GM23338 (cell line): Measurements from ENCODE around the gene EXOC6. TPM values are rescaled to one million over a fixed set of nuclear protein-coding genes. Genes with fewer than 3 reads are reported as not detected.

Source experiments
- ATAC-seq: fragments of 200-7000 bp; cut with Tn5 transposase; 3 replicates; pipeline ENCODE4 v1.9.1; 2020
- DNase-seq: peaks from one replicate; pipeline ENCODE4 v3.0.0-alpha.2; 2015; ENCODE audit warnings: low spot score
- H2AFZ ChIP-seq: fragments of 200-600 bp; sonication (generic); 2 replicates; pipeline ENCODE4 v1.8.0; 2016; ENCODE audit warnings: antibody characterized with exemption, mild to moderate bottlenecking, moderate library complexity
- H3F3A ChIP-seq: fragments of 200-600 bp; sonication (generic); replicated peaks from 2 replicates; pipeline ENCODE4 v1.8.0; 2017; ENCODE audit warnings: antibody characterized with exemption, mixed run types, low read depth
- H3K27ac ChIP-seq: fragments of 200-600 bp; sonication (generic); 2 replicates; pipeline ENCODE4 v1.6.1; 2016; ENCODE audit warnings: low read depth
- H3K27me3 ChIP-seq: fragments of 200-600 bp; sonication (generic); 2 replicates; pipeline ENCODE4 v1.8.0; 2016; ENCODE audit warnings: mild to moderate bottlenecking, mixed run types, moderate library complexity; ENCODE audit not compliant: insufficient read depth
- H3K36me3 ChIP-seq: fragments of 200-600 bp; sonication (generic); 2 replicates; pipeline ENCODE4 v1.8.0; 2016; ENCODE audit warnings: mild to moderate bottlenecking; ENCODE audit not compliant: insufficient read depth
- H3K4me1 ChIP-seq: fragments of 200-600 bp; sonication (generic); 2 replicates; pipeline ENCODE4 v1.8.0; 2016; ENCODE audit warnings: mild to moderate bottlenecking, moderate library complexity; ENCODE audit not compliant: insufficient read depth
- H3K4me2 ChIP-seq: fragments of 200-600 bp; sonication (generic); 2 replicates; pipeline ENCODE4 v1.7.1; 2017; ENCODE audit warnings: mixed run types
- H3K4me3 ChIP-seq: fragments of 200-600 bp; sonication (generic); 2 replicates; pipeline ENCODE4 v1.6.1; 2016; ENCODE audit warnings: mixed run types
- H3K79me2 ChIP-seq: fragments of 200-600 bp; sonication (generic); replicated peaks from 2 replicates; pipeline ENCODE4 v1.8.0; 2017; ENCODE audit warnings: mild to moderate bottlenecking; ENCODE audit not compliant: insufficient read depth
- H3K9me2 ChIP-seq: fragments of 200-600 bp; sonication (generic); 2 replicates; pipeline ENCODE4 v1.8.0; 2017; ENCODE audit not compliant: insufficient read depth
- H4K20me1 ChIP-seq: fragments of 200-600 bp; sonication (generic); replicated peaks from 2 replicates; pipeline ENCODE4 v1.8.0; 2017; ENCODE audit warnings: mild to moderate bottlenecking; ENCODE audit not compliant: insufficient read depth
- H3K27ac Mint-ChIP-seq: 2 replicates; pipeline ENCODE4 v1.8.0; 2020; ENCODE audit warnings: inconsistent platforms, mild to moderate bottlenecking, moderate library complexity, mixed read lengths
- H3K27me3 Mint-ChIP-seq: 3 replicates; pipeline ENCODE4 v1.8.0; 2022; ENCODE audit warnings: low read depth, mild to moderate bottlenecking, moderate library complexity, mixed read lengths, inconsistent platforms; ENCODE audit not compliant: insufficient read depth, poor library complexity
- H3K36me3 Mint-ChIP-seq: 3 replicates; pipeline ENCODE4 v1.8.0; 2021; ENCODE audit warnings: low read depth, mild to moderate bottlenecking, inconsistent platforms, moderate library complexity, mixed read lengths
- H3K4me1 Mint-ChIP-seq: 3 replicates; pipeline ENCODE4 v1.8.0; 2020; ENCODE audit warnings: mild to moderate bottlenecking, inconsistent platforms, mixed read lengths
- H3K4me3 Mint-ChIP-seq: 3 replicates; pipeline ENCODE4 v1.8.0; 2021; ENCODE audit warnings: moderate library complexity, mild to moderate bottlenecking, inconsistent platforms, mixed read lengths
- H3K9me3 Mint-ChIP-seq: 3 replicates; pipeline ENCODE4 v1.8.0; 2020; ENCODE audit warnings: moderate library complexity, mild to moderate bottlenecking, inconsistent platforms, mixed read lengths
- EZH2 ChIP-seq: fragments of 200-600 bp; sonication (generic); IDR thresholded peaks from one replicate; pipeline ENCODE4 v1.8.0; 2017; ENCODE audit warnings: antibody characterized with exemption, mild to moderate bottlenecking, low read depth; ENCODE audit not compliant: unreplicated experiment
- POLR2AphosphoS5 ChIP-seq: IDR thresholded peaks from 2 replicates; pipeline ENCODE4 v1.6.1; 2016; ENCODE audit warnings: antibody characterized with exemption, low read depth
- ZNF331 ChIP-seq: fragments of 250-450 bp; sonication (Bioruptor Pico); IDR thresholded peaks from 2 replicates; pipeline ENCODE4 v1.5.0; 2020; ENCODE audit warnings: low read depth, mild to moderate bottlenecking, moderate library complexity
- polyA plus RNA-seq: library from polyadenylated mRNA; unstranded; fragments of >200 nt; fragmentation: Nextera tagmentation; extraction: Ambion mirVana; gene quantifications from 2 replicates; pipeline ENCODE4 v1.2.1, GENCODE V29; 2016
- total RNA-seq: library from RNA; depleted of rRNA; stranded (reverse); fragments of >200 nt; shearing (Covaris generic); gene quantifications from 2 replicates; pipeline ENCODE4 v1.2.3, GENCODE V29; 2014
- TF ChIP-seq, protein P1 (sequence below): IDR thresholded peaks from 2 replicates; pipeline ENCODE4 v1.6.1; 2016; ENCODE audit warnings: antibody characterized with exemption
- TF ChIP-seq, protein P2 (sequence below): fragments of 250-450 bp; sonication (Bioruptor Pico); IDR thresholded peaks from 2 replicates; pipeline ENCODE4 v1.5.0; 2020; ENCODE audit warnings: mild to moderate bottlenecking, moderate library complexity

EXOC6 gene
- total and polyA plus RNA-seq, 2 experiments from 2014 or later, result 5.0 to 6.0 TPM

DNA sequence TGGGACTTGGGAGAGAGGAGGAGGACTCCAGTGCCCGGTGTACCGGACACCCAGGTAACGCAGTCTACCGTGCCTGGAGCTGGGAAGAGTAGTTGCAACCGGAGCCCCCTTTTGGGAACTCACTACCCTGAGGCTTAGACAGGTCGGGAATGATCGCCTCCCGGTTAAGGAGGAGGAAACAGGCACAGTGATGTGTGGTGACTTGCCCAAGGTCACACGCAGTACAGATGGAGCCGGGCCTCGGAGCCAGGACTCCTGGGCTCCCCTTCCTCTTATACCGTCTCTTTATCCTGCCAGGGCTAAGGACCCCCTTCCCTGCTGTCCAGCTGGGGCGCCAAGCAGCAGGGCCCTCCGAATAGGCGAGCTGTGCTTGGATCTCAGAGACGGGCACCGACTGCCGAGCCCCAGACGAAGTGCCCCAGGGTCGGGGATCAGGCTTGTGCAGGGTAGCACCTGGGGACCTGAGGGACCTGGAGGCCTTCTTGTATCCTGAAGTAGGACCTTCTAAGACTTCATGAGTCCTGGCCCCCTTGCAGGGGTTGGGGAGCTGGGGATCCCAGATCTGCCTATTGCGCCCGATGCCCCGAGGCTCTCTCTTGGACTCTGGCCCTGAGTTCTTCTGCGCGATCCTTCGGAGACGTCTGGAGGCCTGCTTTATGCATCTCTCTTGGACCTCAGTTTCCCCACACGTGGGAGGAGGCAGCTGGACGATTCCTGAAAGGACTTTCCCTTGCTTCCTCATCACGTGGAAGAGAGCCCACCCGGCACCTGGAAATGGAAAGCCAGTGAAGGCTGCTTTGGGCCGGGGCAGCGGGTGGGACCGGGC, 224.6 kb downstream of the EXOC6 start:
- Histone ChIP-seq H3K4me2 (peak overlapping the region; percentile 88), H3K79me2 (no peaks in the 10 kb centered on the region), H3K4me1 (peaks cover 57% of the 10 kb centered on the region), H3K27me3 (peaks cover 100% of the 10 kb centered on the region), H3K27ac (no peak overlapping the region), H4K20me1 (peaks cover 14% of the 10 kb centered on the region), H3K36me3 (no peaks in the 10 kb centered on the region), H3K4me3 (peak overlapping the region; percentile 70), H3F3A (peaks cover 13% of the 10 kb centered on the region; the same call in 1 of the 2 replicates), H2AFZ (peak overlapping the region; percentile 96), H3K9me2 (no peaks in the 10 kb centered on the region)
- peaks cover 95% of the 10 kb centered on the region for H3K27me3 Mint-ChIP-seq
- H3K4me3 Mint-ChIP-seq, result peak overlapping the region; percentile 78
- DNase-seq, result peak; percentile 38
- no peaks in the 10 kb centered on the region for H3K36me3 Mint-ChIP-seq
- H3K9me3 Mint-ChIP-seq, result peaks cover 4% of the 10 kb centered on the region; the same call in 2 of the 3 replicates
- no peak for TF ChIP-seq POLR2AphosphoS5
- TF ChIP-seq, protein P1, sequence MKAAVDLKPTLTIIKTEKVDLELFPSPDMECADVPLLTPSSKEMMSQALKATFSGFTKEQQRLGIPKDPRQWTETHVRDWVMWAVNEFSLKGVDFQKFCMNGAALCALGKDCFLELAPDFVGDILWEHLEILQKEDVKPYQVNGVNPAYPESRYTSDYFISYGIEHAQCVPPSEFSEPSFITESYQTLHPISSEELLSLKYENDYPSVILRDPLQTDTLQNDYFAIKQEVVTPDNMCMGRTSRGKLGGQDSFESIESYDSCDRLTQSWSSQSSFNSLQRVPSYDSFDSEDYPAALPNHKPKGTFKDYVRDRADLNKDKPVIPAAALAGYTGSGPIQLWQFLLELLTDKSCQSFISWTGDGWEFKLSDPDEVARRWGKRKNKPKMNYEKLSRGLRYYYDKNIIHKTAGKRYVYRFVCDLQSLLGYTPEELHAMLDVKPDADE, result no peak
- peak; percentile 68 for TF ChIP-seq EZH2
- TF ChIP-seq, protein P2, sequence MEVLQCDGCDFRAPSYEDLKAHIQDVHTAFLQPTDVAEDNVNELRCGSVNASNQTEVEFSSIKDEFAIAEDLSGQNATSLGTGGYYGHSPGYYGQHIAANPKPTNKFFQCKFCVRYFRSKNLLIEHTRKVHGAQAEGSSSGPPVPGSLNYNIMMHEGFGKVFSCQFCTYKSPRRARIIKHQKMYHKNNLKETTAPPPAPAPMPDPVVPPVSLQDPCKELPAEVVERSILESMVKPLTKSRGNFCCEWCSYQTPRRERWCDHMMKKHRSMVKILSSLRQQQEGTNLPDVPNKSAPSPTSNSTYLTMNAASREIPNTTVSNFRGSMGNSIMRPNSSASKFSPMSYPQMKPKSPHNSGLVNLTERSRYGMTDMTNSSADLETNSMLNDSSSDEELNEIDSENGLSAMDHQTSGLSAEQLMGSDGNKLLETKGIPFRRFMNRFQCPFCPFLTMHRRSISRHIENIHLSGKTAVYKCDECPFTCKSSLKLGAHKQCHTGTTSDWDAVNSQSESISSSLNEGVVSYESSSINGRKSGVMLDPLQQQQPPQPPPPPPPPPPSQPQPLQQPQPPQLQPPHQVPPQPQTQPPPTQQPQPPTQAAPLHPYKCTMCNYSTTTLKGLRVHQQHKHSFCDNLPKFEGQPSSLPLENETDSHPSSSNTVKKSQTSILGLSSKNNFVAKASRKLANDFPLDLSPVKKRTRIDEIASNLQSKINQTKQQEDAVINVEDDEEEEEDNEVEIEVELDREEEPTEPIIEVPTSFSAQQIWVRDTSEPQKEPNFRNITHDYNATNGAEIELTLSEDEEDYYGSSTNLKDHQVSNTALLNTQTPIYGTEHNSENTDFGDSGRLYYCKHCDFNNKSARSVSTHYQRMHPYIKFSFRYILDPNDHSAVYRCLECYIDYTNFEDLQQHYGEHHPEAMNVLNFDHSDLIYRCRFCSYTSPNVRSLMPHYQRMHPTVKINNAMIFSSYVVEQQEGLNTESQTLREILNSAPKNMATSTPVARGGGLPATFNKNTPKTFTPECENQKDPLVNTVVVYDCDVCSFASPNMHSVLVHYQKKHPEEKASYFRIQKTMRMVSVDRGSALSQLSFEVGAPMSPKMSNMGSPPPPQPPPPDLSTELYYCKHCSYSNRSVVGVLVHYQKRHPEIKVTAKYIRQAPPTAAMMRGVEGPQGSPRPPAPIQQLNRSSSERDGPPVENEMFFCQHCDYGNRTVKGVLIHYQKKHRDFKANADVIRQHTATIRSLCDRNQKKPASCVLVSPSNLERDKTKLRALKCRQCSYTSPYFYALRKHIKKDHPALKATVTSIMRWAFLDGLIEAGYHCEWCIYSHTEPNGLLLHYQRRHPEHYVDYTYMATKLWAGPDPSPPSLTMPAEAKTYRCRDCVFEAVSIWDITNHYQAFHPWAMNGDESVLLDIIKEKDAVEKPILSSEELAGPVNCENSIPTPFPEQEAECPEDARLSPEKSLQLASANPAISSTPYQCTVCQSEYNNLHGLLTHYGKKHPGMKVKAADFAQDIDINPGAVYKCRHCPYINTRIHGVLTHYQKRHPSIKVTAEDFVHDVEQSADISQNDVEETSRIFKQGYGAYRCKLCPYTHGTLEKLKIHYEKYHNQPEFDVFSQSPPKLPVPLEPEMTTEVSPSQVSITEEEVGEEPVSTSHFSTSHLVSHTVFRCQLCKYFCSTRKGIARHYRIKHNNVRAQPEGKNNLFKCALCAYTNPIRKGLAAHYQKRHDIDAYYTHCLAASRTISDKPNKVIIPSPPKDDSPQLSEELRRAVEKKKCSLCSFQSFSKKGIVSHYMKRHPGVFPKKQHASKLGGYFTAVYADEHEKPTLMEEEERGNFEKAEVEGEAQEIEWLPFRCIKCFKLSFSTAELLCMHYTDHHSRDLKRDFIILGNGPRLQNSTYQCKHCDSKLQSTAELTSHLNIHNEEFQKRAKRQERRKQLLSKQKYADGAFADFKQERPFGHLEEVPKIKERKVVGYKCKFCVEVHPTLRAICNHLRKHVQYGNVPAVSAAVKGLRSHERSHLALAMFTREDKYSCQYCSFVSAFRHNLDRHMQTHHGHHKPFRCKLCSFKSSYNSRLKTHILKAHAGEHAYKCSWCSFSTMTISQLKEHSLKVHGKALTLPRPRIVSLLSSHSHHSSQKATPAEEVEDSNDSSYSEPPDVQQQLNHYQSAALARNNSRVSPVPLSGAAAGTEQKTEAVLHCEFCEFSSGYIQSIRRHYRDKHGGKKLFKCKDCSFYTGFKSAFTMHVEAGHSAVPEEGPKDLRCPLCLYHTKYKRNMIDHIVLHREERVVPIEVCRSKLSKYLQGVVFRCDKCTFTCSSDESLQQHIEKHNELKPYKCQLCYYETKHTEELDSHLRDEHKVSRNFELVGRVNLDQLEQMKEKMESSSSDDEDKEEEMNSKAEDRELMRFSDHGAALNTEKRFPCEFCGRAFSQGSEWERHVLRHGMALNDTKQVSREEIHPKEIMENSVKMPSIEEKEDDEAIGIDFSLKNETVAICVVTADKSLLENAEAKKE (CRISPR knock-in tag), result no peak
- TF ChIP-seq ZNF331, result no peak
- peaks cover 45% of the 10 kb centered on the region for H3K4me1 Mint-ChIP-seq
- peak; percentile 2 for ATAC-seq
- no peak overlapping the region for H3K27ac Mint-ChIP-seq
